NCI-H1048 (cell line): ENCODE data around the gene NEUROD2.

ENCODE experiments used
- DNase-seq: peaks from one replicate; lab custom pipeline; 2025; lab: John Stamatoyannopoulos, UW

NEUROD2 gene

GRCh38 chr17:39580082-39580468 lies 27.6 kb downstream of the NEUROD2 start:
- no peak for DNase-seq

- DNase-seq = no peak
These were observed 28.2 kb downstream of the NEUROD2 start for GRCh38 chr17:39579318-39580081.

- DNase-seq = no peak
These were observed 29.4 kb downstream of the NEUROD2 start for GRCh38 chr17:39578272-39578671.

- DNase-seq = no peak
These were observed 31.5 kb downstream of the NEUROD2 start for GRCh38 chr17:39576187-39576586.

GRCh38 chr17:39573447-39574298 lies 34.0 kb downstream of the NEUROD2 start:
- no peak for DNase-seq

- DNase-seq = no peak
These were observed 35.6 kb downstream of the NEUROD2 start for GRCh38 chr17:39572121-39572520.

GRCh38 chr17:39569126-39569525 lies 38.6 kb downstream of the NEUROD2 start:
- DNase-seq = no peak

GRCh38 chr17:39568702-39569101 lies 39.0 kb downstream of the NEUROD2 start:
- no peak for DNase-seq

GRCh38 chr17:39566094-39566850 lies 41.4 kb downstream of the NEUROD2 start:
- DNase-seq = no peak

- no peak for DNase-seq
These were observed 43.4 kb downstream of the NEUROD2 start for GRCh38 chr17:39564211-39564848.

- no peak for DNase-seq
These were observed 44.2 kb downstream of the NEUROD2 start for GRCh38 chr17:39563476-39563875.

- no peak for DNase-seq
These were observed 44.7 kb downstream of the NEUROD2 start for GRCh38 chr17:39562976-39563375.

- no peak for DNase-seq
These were observed 45.3 kb downstream of the NEUROD2 start for GRCh38 chr17:39562395-39562794.

- DNase-seq = no peak
These were observed 51.3 kb downstream of the NEUROD2 start for GRCh38 chr17:39556423-39556822.

GRCh38 chr17:39555368-39555767 lies 52.4 kb downstream of the NEUROD2 start:
- no peak for DNase-seq
